IPS-11a (cell line): ENCODE results near the gene HSFX3.
"Not testable (repeated sequence)": the region's sequence is repeated elsewhere in the genome, so short reads cannot be mapped to it uniquely, and the experiment has no call there.

Source experiments
- H3K4me3 ChIP-seq: one replicate; pipeline ENCODE4 v1.5.1; 2013; ENCODE audit warnings: low read depth, low read length, control low read depth

HSFX3 gene

GRCh38 chrX:149545545-149546543 lies 3.9 kb downstream of the HSFX3 start:
- not testable (repeated sequence) for H3K4me3 ChIP-seq

DNA sequence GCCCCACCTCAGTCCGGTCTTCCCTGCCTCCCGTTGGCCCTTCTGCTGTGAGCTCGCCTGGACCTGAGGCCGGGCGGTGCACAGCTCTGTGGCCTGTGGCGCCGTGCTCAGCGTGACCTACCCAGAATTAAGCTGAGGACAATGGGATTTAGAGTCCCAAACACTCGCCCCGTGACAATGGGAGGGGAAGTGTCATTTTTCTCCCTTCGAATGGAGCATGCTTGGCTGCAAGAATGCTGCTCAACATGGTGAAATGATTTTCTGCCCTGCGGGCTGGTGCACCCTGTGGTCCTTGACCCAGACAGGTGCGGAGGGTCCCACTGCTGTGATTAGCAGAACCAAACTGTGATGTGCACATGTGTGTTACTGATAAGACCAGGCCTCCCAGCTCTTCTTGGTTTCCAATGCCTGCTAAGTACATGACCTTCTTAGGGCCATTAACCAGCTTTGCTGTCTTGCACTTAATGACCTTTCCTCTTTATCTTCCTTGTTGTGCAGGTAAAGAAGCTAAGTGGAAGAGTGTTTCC lies 8.1 kb downstream of the HSFX3 start:
- peak overlapping the region; percentile 65 for H3K4me3 ChIP-seq

- peak within 1 kb of the TSS; percentile 65 for H3K4me3 ChIP-seq
These were observed 8.9 kb downstream of the HSFX3 start, which contains the start of gene EOLA1 for GRCh38 chrX:149540621-149541520. EOLA1 (plus strand) TSS chrX:149541012; CDS start chrX:149545631, 4,619 bp downstream.

- no peak overlapping the region for H3K4me3 ChIP-seq
These were observed 9.5 kb downstream of the HSFX3 start for GRCh38 chrX:149540131-149540620.

DNA sequence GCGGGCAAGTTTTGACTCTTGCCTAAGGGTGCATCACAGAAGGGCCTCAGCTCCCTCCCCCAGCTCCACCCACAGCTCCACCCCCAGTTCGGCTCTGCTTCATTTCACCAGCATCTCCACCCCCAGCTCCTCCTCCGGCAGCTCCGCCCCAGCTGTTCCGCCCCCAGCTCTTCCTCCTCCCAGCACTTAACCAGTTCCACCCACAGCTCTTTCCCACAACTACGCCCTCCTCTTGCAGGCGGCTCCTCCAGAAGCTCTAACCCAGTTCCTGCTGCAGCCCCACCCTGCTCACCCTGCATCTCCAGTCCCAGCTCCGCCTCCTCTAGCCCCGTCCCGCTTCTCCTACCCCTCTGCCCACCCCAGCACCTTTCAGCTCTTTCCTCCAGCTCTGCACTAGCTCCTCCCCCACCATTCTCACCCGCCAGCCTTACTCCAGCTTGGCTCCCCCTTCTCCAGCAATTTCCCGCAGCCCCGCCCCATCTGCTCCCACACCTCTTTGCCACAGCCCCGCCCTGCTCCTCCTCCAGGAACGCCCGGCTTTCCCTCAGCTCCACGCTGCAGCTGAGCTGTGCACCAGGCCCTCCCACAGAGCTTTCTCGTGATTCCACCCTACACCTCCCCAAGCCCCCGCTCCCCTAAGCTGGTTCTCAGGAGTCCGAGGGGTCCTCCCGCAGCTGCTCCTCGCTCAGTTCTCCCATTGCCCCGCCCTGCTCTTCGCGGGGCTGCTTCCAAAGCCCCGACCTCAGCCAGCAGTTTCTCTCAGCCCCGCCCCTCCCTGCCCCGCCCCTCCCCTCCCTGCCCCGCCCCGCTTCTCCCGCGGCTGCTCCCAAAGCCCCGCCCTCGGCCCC lies 10.2 kb downstream of the HSFX3 start:
- peak overlapping the region; percentile 43 for H3K4me3 ChIP-seq

GRCh38 chrX:149537474-149537873 lies 12.2 kb downstream of the HSFX3 start:
- H3K4me3 ChIP-seq: not testable (repeated sequence)

GRCh38 chrX:149534926-149535602 lies 14.7 kb downstream of the HSFX3 start:
- H3K4me3 ChIP-seq: not testable (repeated sequence)

GRCh38 chrX:149533999-149534398 lies 15.7 kb downstream of the HSFX3 start:
- not testable (repeated sequence) for H3K4me3 ChIP-seq

GRCh38 chrX:149532868-149533267 lies 16.9 kb downstream of the HSFX3 start:
- H3K4me3 ChIP-seq: not testable (repeated sequence)

DNA sequence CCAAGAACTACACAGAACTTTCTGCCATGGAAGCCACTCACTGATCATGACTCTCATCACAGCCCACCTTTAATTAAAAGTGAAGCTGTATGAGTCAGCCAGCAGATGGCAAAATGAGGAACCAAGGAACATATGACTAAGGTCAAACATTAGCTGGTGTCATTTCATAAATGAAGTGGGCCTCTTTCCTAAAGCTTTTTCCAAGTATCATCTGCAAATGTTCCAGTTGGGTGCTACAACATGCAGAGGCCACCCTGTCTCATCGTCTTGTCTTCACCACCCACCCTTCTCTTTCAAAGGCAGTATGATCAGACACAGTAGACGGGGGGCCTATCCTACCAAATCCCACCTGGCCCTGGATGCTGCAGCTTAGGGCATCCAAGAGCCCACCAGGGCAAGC lies 18.1 kb downstream of the HSFX3 start:
- no peak overlapping the region for H3K4me3 ChIP-seq

- no peak overlapping the region for H3K4me3 ChIP-seq
These were observed 21.3 kb downstream of the HSFX3 start for GRCh38 chrX:149528381-149528780.

GRCh38 chrX:149527705-149528104 lies 22.0 kb downstream of the HSFX3 start:
- no peak overlapping the region for H3K4me3 ChIP-seq

GRCh38 chrX:149526318-149527033 lies 23.2 kb downstream of the HSFX3 start:
- not testable (repeated sequence) for H3K4me3 ChIP-seq

- H3K4me3 ChIP-seq: not testable (repeated sequence)
These were observed 23.8 kb downstream of the HSFX3 start for GRCh38 chrX:149525903-149526302.

DNA sequence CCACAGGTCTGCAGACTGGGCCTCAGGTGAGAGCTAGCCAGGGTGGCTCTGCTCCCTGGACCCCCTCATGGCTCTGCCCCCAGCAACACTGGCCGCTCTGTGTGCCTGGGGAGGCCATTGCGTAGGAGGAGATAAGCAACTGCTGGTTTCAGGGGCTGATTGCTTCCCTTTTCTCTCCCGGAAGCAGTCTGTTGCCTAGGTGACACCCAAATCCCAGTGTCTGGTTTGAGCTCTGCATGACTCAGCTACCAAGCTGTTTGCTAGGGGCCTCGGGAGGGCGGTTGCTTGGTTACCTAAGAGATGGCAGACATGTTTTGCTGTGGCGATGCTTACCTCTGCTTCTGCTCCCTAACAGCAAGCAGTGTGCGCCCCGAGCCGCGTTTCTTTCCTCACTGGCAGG lies 24.3 kb downstream of the HSFX3 start:
- not testable (repeated sequence) for H3K4me3 ChIP-seq

DNA sequence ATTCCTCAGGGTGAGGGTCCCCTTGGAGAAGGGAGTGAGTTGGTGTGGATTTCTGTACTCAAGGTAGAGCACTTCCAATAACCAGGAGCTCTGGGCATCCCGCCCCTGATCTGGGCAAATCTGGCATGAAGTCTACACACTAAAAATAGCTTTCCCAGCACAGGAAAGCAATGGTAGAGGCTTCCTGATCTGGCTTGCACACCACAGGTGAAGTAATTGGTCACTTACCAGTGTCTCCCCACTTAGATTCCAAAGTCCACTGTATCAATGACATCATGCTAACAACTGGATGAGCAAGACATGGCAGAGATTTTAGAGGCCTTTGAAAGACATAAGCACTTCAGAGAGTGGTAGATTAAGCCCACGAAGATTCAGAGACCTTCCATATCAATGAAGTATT lies 26.8 kb downstream of the HSFX3 start:
- H3K4me3 ChIP-seq: no peak overlapping the region

GRCh38 chrX:149521438-149521837 lies 28.3 kb downstream of the HSFX3 start:
- H3K4me3 ChIP-seq: no peak overlapping the region

DNA sequence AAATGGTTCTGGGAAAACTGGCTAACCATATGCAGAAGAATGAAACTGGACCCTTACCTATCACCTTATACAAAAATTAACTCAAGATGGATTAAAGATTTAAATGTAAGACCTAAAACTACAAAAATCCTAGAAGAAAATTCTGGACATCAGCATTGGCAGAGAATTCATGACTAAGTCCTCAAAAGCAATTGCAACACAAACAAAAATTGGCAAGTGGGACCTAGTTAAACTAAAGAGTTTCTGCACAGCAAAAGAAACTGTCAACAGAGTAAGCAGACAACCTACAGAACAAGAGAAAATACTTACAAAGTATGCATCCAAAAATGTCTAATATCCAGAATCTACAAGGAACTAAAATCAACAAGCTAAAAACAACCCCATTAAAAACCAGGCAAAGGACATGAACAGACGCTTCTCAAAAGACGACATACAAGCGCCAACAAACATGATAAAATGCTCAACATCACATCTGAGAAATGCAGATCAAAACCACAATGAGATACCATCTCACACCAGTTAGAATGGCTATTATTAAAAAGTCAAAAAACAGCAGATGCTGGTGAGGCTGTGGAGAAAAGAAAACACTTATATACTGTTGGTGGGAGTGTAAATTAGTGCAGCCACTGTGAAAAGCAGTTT lies 29.0 kb downstream of the HSFX3 start:
- H3K4me3 ChIP-seq: not testable (repeated sequence)
